CD8-positive, alpha-beta memory T cell (primary cell): ENCODE results near the gene SSC5D. TPM values are rescaled to one million over a fixed set of nuclear protein-coding genes. Genes with fewer than 3 reads are reported as not detected.

Experiments
- CTCF ChIA-PET: fragments of 350-600 bp; sonication (Branson Sonifier 250); formaldehyde crosslinking; loops from one replicate; lab custom pipeline; 2021; ENCODE audit warnings: antibody characterized with exemption; lab: Charles Lee
- POLR2A ChIA-PET: fragments of 350-600 bp; sonication (Branson Sonifier 250); formaldehyde crosslinking; loops from one replicate; lab custom pipeline; 2021; ENCODE audit warnings: antibody characterized with exemption; lab: Charles Lee
- DNase-seq, 5 donors: peaks; one replicate each; pipeline versions ENCODE4 v3.0.0 to v3.0.0-alpha.2; 2020 to 2022; ENCODE audit warnings: mixed read lengths in 1 of 5
- H3K27ac ChIP-seq: one replicate; pipeline ENCODE4 v1.7.0; 2013; ENCODE audit warnings: low read depth, mild to moderate bottlenecking, low read length, moderate library complexity
- H3K27me3 ChIP-seq: 2 replicates; pipeline ENCODE4 v1.7.0; 2013; ENCODE audit warnings: low read length, mild to moderate bottlenecking; ENCODE audit not compliant: insufficient read depth, poor library complexity, severe bottlenecking
- H3K36me3 ChIP-seq: 2 replicates; pipeline ENCODE4 v1.7.0; 2013; ENCODE audit warnings: mild to moderate bottlenecking, low read length, moderate library complexity; ENCODE audit not compliant: insufficient read depth
- H3K4me1 ChIP-seq: 2 replicates; pipeline ENCODE4 v1.7.0; 2013; ENCODE audit warnings: mild to moderate bottlenecking, low read length, moderate library complexity; ENCODE audit not compliant: insufficient read depth
- H3K4me3 ChIP-seq: 2 replicates; pipeline ENCODE4 v1.7.0; 2013; ENCODE audit warnings: mild to moderate bottlenecking, low read length
- H3K9me3 ChIP-seq: 2 replicates; pipeline ENCODE4 v1.7.0; 2013; ENCODE audit warnings: mild to moderate bottlenecking, low read length
- H3K27ac Mint-ChIP-seq, 8 donors: one replicate each; pipeline ENCODE4 v1.8.0; 2020 to 2021; ENCODE audit warnings: mixed read lengths in 8 of 8, mild to moderate bottlenecking in 6 of 8, inconsistent platforms in 3 of 8, moderate library complexity in 3 of 8
- H3K27me3 Mint-ChIP-seq, 2 donors: one replicate each; pipeline ENCODE4 v1.8.0; 2020 to 2021; ENCODE audit warnings: mixed read lengths in 2 of 2, mild to moderate bottlenecking in 1 of 2, moderate library complexity in 1 of 2
- H3K36me3 Mint-ChIP-seq, 3 donors: one replicate each; pipeline ENCODE4 v1.8.0; 2020 to 2021; ENCODE audit warnings: mixed read lengths in 3 of 3, inconsistent platforms in 1 of 3, mild to moderate bottlenecking in 1 of 3
- H3K4me1 Mint-ChIP-seq, 3 donors: one replicate each; pipeline ENCODE4 v1.8.0; 2020 to 2021; ENCODE audit warnings: mixed read lengths in 3 of 3, inconsistent platforms in 1 of 3, mild to moderate bottlenecking in 1 of 3
- H3K4me3 Mint-ChIP-seq, 7 donors: one replicate each; pipeline ENCODE4 v1.8.0; 2020 to 2021; ENCODE audit warnings: mixed read lengths in 7 of 7, mild to moderate bottlenecking in 6 of 7, moderate library complexity in 4 of 7, inconsistent platforms in 2 of 7
- H3K9me3 Mint-ChIP-seq, 5 donors: one replicate each; pipeline ENCODE4 v1.8.0; 2020 to 2022; ENCODE audit warnings: mixed read lengths in 5 of 5, mild to moderate bottlenecking in 3 of 5, moderate library complexity in 2 of 5, inconsistent platforms in 1 of 5
- polyA plus RNA-seq: library from polyadenylated mRNA; unstranded; fragments of 300-500 nt; fragmentation: Illumina TruSeq; gene quantifications from one replicate; pipeline ENCODE4 v1.2.3, GENCODE V29; 2021
- total RNA-seq, 2 experiments: library from RNA; stranded (reverse); gene quantifications; one replicate each; pipeline ENCODE4 v1.2.3, GENCODE V29; 2021

SSC5D gene
- total and polyA plus RNA-seq, 3 experiments from 2014 or later: 0.35 to 1.2 TPM; not detected in 1

- CTCF ChIA-PET: interaction anchor here (1.1 to 1.9 kb wide), 2 partner anchors 70 to 97 kb away, joined by 3 to 4 read pairs; partner anchors contain the start of gene ZNF865
- H3K27me3 Mint-ChIP-seq: peaks cover 0 to 6% of the 10 kb centered on the region in 2 donors
- Histone ChIP-seq H3K9me3 (no peaks in the 10 kb centered on the region), H3K4me1 (no peaks in the 10 kb centered on the region), H3K27ac (no peak overlapping the region), H3K36me3 (no peaks in the 10 kb centered on the region), H3K27me3 (no peaks in the 10 kb centered on the region), H3K4me3 (no peak overlapping the region)
- POLR2A ChIA-PET: no interaction called here
- no peaks in the 10 kb centered on the region for H3K36me3 Mint-ChIP-seq
- H3K9me3 Mint-ChIP-seq: no peaks in the 10 kb centered on the region
- H3K4me3 Mint-ChIP-seq: no peak overlapping the region
- no peaks in the 10 kb centered on the region for H3K4me1 Mint-ChIP-seq
- DNase-seq: no peak
- H3K27ac Mint-ChIP-seq: no peak overlapping the region
Observed at GRCh38 chr19:55535965-55536350, 47.7 kb downstream of the SSC5D start.

DNA sequence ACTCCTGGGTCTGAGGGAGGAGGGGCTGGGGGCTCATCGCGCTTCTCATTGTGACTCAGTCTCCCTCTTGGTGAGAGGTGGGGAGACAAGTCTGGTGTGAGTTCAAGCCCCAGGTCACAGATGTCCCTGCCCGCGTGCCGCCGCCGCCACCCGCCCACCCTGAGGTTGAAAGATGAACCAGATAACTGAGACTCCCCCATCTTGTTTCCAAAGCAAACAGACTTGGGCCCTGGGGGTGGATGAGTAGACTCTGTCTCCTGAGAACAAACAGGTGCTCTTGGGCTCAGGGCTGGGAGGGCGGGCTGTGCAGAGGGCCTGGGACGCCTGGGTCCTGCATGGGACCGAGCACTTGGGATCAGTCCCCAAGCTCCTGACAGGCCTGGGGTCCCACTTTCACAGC is 48.1 kb downstream of the SSC5D start:
- Histone ChIP-seq H3K36me3 (no peaks in the 10 kb centered on the region), H3K9me3 (no peaks in the 10 kb centered on the region), H3K4me3 (no peak overlapping the region), H3K27me3 (no peaks in the 10 kb centered on the region), H3K4me1 (no peaks in the 10 kb centered on the region), H3K27ac (no peak overlapping the region)
- ChIA-PET CTCF (no interaction called here), POLR2A (no interaction called here)
- no peak overlapping the region for H3K27ac Mint-ChIP-seq
- H3K4me3 Mint-ChIP-seq: no peak overlapping the region
- no peaks in the 10 kb centered on the region for H3K9me3 Mint-ChIP-seq
- H3K36me3 Mint-ChIP-seq: no peaks in the 10 kb centered on the region
- peaks cover 0 to 6% of the 10 kb centered on the region in 2 donors for H3K27me3 Mint-ChIP-seq
- DNase-seq: no peak
- H3K4me1 Mint-ChIP-seq: no peaks in the 10 kb centered on the region

GRCh38 chr19:55536951-55537740 is 48.9 kb downstream of the SSC5D start, which contains the start of gene SBK2:
Gene SBK2, minus strand, starts transcription at chr19:55537133. Its CDS starts 839 bp downstream, at chr19:55536294.
- H3K27me3 Mint-ChIP-seq: peaks cover 0 to 6% of the 10 kb centered on the region in 2 donors

DNA sequence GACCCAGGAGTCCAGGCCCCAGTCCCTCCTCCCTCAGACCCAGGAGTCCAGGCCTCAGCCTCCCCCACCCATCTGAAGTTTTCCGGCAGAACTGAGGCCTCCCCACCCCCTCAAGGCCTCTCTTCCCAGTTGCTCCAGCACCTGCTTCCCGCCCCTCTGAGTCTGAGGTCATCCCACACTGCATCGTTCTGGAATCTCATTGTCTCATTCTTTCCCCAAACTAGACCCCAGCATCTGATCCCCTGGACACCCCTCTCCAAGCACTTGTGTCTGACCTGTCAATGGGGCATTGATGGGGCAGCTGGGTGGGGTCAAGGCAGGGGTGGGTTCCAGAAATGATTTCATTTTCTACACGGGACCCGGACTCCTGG is 49.5 kb downstream of the SSC5D start:
- ChIA-PET CTCF (no interaction called here), POLR2A (no interaction called here)
- Mint-ChIP-seq H3K4me3 (no peak overlapping the region), H3K9me3 (no peaks in the 10 kb centered on the region), H3K4me1 (no peaks in the 10 kb centered on the region), H3K27ac (no peak overlapping the region), H3K36me3 (no peaks in the 10 kb centered on the region), H3K27me3 (peaks cover 0 to 6% of the 10 kb centered on the region in 2 donors)
- Histone ChIP-seq H3K4me1 (no peaks in the 10 kb centered on the region), H3K27ac (no peak overlapping the region), H3K36me3 (no peaks in the 10 kb centered on the region), H3K4me3 (no peak overlapping the region), H3K27me3 (no peaks in the 10 kb centered on the region), H3K9me3 (no peaks in the 10 kb centered on the region)
- DNase-seq: no peak

More at GRCh38 chr19:55536951-55537740, 48.9 kb downstream of the SSC5D start, which contains the start of gene SBK2:
- ChIA-PET CTCF (no interaction called here), POLR2A (no interaction called here)
- no peaks in the 10 kb centered on the region for H3K9me3 Mint-ChIP-seq
- H3K36me3 Mint-ChIP-seq: no peaks in the 10 kb centered on the region
- Histone ChIP-seq H3K27ac (no peak within 1 kb of the TSS), H3K36me3 (no peaks in the 10 kb centered on the region), H3K4me3 (no peak within 1 kb of the TSS), H3K9me3 (no peaks in the 10 kb centered on the region), H3K27me3 (no peaks in the 10 kb centered on the region), H3K4me1 (no peaks in the 10 kb centered on the region)
- no peak within 1 kb of the TSS for H3K4me3 Mint-ChIP-seq
- DNase-seq: no peak
- H3K27ac Mint-ChIP-seq: no peak within 1 kb of the TSS
- no peaks in the 10 kb centered on the region for H3K4me1 Mint-ChIP-seq

- Histone ChIP-seq H3K9me3 (no peaks in the 10 kb centered on the region), H3K27me3 (no peaks in the 10 kb centered on the region), H3K27ac (no peak overlapping the region), H3K4me3 (no peak overlapping the region), H3K4me1 (no peaks in the 10 kb centered on the region), H3K36me3 (no peaks in the 10 kb centered on the region)
- H3K27me3 Mint-ChIP-seq: peaks cover 0 to 6% of the 10 kb centered on the region in 2 donors
- no peaks in the 10 kb centered on the region for H3K9me3 Mint-ChIP-seq
- ChIA-PET CTCF (no interaction called here), POLR2A (no interaction called here)
- no peak overlapping the region for H3K4me3 Mint-ChIP-seq
- H3K27ac Mint-ChIP-seq: no peak overlapping the region
- H3K4me1 Mint-ChIP-seq: no peaks in the 10 kb centered on the region
- no peaks in the 10 kb centered on the region for H3K36me3 Mint-ChIP-seq
- DNase-seq: no peak
Observed at GRCh38 chr19:55538132-55538531, 49.9 kb downstream of the SSC5D start.

DNA sequence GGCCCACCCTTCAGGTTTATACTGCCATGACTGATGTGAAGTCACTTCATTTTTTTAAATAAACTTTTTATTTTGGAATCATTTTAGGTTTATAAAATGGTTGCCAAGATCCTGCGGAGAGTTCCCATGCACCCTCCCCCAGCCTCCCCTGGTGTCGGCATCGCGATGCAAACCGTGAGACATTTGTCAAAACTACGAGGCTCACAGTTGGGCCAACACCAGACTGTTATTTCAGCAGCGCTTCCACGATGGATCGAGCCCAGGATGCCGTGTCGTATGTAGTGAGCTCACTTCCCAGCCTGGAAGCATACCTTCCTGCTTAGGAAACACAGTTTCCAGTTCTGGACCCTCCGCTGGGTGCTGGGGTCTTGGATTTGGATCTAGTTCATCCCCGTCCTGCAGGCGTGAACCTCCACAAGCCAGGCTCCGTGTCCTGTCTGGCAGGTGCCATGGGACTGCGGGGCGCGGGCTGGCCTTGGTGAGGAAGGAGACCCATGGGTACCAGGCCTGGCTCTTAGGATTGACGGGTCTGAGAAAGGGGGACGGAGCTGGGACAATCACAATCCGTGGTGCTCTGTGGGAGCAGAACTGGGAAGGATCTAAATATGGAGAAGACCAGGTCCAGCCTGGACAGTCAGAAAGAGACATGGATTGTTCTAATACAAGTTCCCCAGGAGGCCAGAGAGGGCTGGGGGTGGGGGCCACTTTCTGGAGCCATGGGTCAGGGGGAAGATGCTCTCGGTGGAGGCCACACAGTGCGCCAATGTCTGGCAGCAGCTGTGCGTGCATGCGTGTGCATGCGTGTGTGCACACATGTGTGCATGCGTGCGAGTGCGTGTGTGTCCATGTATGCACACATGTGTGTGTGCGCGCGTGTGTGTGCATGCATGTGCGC is 51.1 kb downstream of the SSC5D start:
- peak overlapping the region in 1 of 8 donors; percentile 32 for H3K27ac Mint-ChIP-seq

DNA sequence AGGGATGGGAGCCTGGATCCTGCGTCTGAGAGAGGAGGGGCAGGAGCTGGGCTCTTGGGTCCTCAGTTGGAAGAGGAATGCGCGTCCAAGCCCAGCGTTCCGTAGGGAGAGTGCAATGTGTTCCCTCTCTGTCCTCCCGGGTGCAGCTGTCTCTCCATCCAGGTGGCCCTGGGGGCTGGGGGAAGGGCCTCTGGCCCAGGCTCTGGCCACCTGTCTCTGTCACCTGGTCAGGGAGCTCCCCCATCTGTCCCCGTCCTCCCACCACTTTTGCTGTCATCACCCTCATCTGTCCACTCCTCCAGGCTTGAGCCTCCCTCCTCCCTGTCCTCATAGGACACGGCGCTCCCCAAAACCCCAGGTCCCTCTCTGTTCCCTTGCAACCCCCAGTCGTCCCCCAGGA is 52.4 kb downstream of the SSC5D start:
- no peaks in the 10 kb centered on the region for H3K9me3 ChIP-seq
- H3K9me3 Mint-ChIP-seq: no peaks in the 10 kb centered on the region
- ChIA-PET CTCF (no interaction called here), POLR2A (no interaction called here)
- H3K27me3 Mint-ChIP-seq: peaks cover 0 to 13% of the 10 kb centered on the region in 2 donors
- no peaks in the 10 kb centered on the region for H3K27me3 ChIP-seq
- H3K27ac ChIP-seq: no peak overlapping the region
- no peaks in the 10 kb centered on the region for H3K36me3 Mint-ChIP-seq
- H3K27ac Mint-ChIP-seq: no peak overlapping the region
- no peak overlapping the region for H3K4me3 ChIP-seq
- H3K36me3 ChIP-seq: no peaks in the 10 kb centered on the region
- no peaks in the 10 kb centered on the region for H3K4me1 Mint-ChIP-seq
- no peak overlapping the region for H3K4me3 Mint-ChIP-seq
- H3K4me1 ChIP-seq: no peaks in the 10 kb centered on the region
- DNase-seq: no peak

More for the DNA sequence above, 51.1 kb downstream of the SSC5D start:
- H3K27ac ChIP-seq: no peak overlapping the region
- no peaks in the 10 kb centered on the region for H3K4me1 ChIP-seq
- H3K4me3 Mint-ChIP-seq: no peak overlapping the region
- DNase-seq: no peak
- H3K4me1 Mint-ChIP-seq: no peaks in the 10 kb centered on the region
- no peak overlapping the region for H3K4me3 ChIP-seq
- POLR2A ChIA-PET: no interaction called here
- no peaks in the 10 kb centered on the region for H3K36me3 Mint-ChIP-seq
- peaks cover 1 to 7% of the 10 kb centered on the region in 2 donors for H3K27me3 Mint-ChIP-seq
- H3K36me3 ChIP-seq: no peaks in the 10 kb centered on the region
- no peaks in the 10 kb centered on the region for H3K27me3 ChIP-seq
- no peaks in the 10 kb centered on the region for H3K9me3 Mint-ChIP-seq
- CTCF ChIA-PET: no interaction called here
- H3K9me3 ChIP-seq: no peaks in the 10 kb centered on the region

GRCh38 chr19:55541091-55541490 is 52.9 kb downstream of the SSC5D start:
- POLR2A ChIA-PET: no interaction called here
- Histone ChIP-seq H3K4me3 (no peak overlapping the region), H3K9me3 (no peaks in the 10 kb centered on the region), H3K27me3 (no peaks in the 10 kb centered on the region), H3K4me1 (no peaks in the 10 kb centered on the region), H3K36me3 (no peaks in the 10 kb centered on the region), H3K27ac (no peak overlapping the region)
- H3K36me3 Mint-ChIP-seq: no peaks in the 10 kb centered on the region
- H3K27me3 Mint-ChIP-seq: peaks cover 0 to 17% of the 10 kb centered on the region in 2 donors
- DNase-seq: no peak
- no peaks in the 10 kb centered on the region for H3K9me3 Mint-ChIP-seq
- no peak overlapping the region for H3K27ac Mint-ChIP-seq
- H3K4me3 Mint-ChIP-seq: no peak overlapping the region
- no peaks in the 10 kb centered on the region for H3K4me1 Mint-ChIP-seq
- CTCF ChIA-PET: no interaction called here
